Skin of body (tissue), 1 donor: ENCODE results near the gene ITGA2. TPM values are rescaled to one million over a fixed set of nuclear protein-coding genes. Genes with fewer than 3 reads are reported as not detected.

Experiments
- total RNA-seq: library from RNA; depleted of rRNA; stranded (reverse); fragments of >200 nt; gene quantifications from one replicate; pipeline ENCODE4 v1.2.3, GENCODE V29; 2014

ITGA2 gene
- total RNA-seq, 1 donor from 2014 or later: 36.5 TPM

Other genes starting within 250 kb of the ITGA2 start
- gene ITGA1, start 201.4 kb upstream of the ITGA2 start, total RNA-seq: 23.3 TPM
- gene PELO, start 201.4 kb upstream of the ITGA2 start, total RNA-seq: 22.4 TPM
- 25.5 TPM for gene MOCS2, start 120.4 kb downstream of the ITGA2 start, total RNA-seq